GM06990 (cell line): ENCODE results near the gene ANXA2.

ENCODE experiments used
- DNase-seq: peaks from one replicate; pipeline ENCODE4 v3.0.0-alpha.2; 2011; ENCODE audit not compliant: insufficient read length; ENCODE audit errors: extremely low read depth
- H3K27me3 ChIP-seq: replicated peaks from 2 replicates; pipeline ENCODE4 v1.6.0; 2011; ENCODE audit warnings: low read length; ENCODE audit not compliant: control insufficient read depth, insufficient read depth
- H3K36me3 ChIP-seq: 2 replicates; pipeline ENCODE4 v1.5.1; 2011; ENCODE audit warnings: low read length; ENCODE audit not compliant: control insufficient read depth, insufficient read depth
- H3K4me3 ChIP-seq: replicated peaks from 2 replicates; pipeline ENCODE4 v1.5.1; 2011; ENCODE audit warnings: low read depth, mild to moderate bottlenecking, control low read depth, low read length
- TF ChIP-seq, protein P1 (sequence below): IDR thresholded peaks from 2 replicates; pipeline ENCODE4 v1.5.1; 2011; ENCODE audit warnings: low read length, control low read depth, mild to moderate bottlenecking, inconsistent platforms; ENCODE audit not compliant: insufficient read depth, poor library complexity, severe bottlenecking

The ANXA2 gene

DNA sequence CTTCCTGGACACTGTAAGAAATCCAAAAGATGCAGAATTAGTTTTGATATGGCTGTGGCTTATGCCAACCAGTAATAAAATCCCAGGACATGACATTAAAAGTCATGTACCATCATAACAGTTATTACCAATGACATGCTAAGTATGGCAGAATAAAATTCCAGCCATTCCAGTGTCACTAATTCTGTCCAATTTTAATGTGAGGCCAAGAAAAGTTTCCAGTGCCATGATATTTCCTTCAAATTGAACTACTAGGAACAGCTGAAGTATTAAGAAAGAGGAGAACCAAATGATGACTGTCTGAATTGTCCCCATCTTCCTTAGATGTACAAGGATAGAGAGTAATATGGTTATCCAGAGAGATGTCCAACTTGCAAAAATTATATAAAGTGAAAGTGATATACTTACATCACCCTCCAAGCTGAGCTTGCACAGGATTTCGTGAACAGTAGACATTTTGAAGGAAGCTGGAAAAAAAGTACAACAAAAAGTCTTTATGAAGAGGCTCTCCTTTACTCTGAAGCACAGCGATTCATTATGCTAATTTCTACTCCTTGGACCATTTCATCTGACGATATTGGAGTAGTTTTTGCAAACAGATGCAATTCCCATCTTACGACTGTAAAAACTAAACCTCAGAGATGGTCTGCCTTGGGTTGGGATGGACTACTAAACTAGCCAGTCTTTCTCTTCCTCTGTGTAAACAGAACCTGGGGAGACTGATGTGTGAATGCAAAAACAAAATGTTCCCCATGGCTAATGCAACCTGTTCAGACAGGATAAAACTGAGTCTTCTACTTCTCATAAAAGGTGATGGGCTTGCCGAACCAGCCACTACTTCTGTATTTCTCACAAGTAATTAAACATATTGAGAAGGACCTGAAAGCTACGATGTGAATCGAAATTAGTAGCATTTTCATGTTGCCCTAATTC is 11.9 kb downstream of the ANXA2 start:
- H3K27me3 ChIP-seq: no peaks in the 10 kb centered on the region
- peaks cover 10% of the 10 kb centered on the region for H3K36me3 ChIP-seq
- no peak for DNase-seq
- TF ChIP-seq, protein P1, sequence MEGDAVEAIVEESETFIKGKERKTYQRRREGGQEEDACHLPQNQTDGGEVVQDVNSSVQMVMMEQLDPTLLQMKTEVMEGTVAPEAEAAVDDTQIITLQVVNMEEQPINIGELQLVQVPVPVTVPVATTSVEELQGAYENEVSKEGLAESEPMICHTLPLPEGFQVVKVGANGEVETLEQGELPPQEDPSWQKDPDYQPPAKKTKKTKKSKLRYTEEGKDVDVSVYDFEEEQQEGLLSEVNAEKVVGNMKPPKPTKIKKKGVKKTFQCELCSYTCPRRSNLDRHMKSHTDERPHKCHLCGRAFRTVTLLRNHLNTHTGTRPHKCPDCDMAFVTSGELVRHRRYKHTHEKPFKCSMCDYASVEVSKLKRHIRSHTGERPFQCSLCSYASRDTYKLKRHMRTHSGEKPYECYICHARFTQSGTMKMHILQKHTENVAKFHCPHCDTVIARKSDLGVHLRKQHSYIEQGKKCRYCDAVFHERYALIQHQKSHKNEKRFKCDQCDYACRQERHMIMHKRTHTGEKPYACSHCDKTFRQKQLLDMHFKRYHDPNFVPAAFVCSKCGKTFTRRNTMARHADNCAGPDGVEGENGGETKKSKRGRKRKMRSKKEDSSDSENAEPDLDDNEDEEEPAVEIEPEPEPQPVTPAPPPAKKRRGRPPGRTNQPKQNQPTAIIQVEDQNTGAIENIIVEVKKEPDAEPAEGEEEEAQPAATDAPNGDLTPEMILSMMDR: no peak
- no peak overlapping the region for H3K4me3 ChIP-seq

DNA sequence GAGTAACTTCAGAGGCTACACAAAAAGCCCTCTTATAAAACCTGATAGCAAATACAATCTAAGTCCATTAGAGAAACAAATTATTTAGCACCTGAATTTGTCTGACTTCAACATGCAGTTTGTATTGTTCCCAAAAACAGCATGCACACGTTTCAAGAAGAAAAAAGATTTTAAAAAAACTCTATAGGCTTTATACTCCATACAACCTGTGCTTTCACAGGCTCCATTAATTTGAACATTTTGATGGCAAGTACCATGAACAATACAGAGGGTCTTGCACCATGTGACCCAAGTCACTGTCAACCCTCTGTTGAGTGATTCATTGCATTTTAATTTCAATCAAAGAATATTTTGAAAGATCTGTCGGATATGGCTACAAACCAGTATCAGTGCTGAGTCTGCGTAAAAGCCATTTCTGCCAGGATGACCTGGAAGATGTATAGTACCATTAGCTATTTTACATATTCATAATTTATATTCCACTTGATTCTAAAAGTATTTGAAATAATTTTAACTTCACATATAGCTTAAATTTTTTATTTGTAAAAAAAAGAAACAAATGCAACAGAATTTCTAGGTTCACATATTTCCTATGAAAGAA is 13.2 kb downstream of the ANXA2 start:
- peaks cover 13% of the 10 kb centered on the region for H3K36me3 ChIP-seq
- no peak for DNase-seq
- no peaks in the 10 kb centered on the region for H3K27me3 ChIP-seq
- no peak overlapping the region for H3K4me3 ChIP-seq
- TF ChIP-seq, protein P1: no peak

DNA sequence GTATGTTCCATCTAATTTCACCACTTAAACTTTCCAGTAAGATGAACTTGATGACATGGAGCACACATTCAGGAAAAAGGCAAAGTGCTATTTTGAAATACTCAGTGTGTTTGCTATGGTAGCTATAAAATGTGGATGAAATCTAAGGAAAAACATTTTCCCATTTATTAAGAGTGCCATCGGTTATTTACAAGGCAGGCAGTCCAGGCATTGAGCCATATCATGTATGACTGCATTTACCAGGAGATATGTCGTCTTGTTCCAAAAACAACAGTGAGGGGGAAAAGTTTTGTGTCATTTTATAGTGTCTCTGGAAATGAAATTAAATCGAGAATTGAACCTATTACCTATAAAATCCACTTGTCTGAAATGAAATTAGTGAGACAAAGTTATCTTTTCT is 13.7 kb downstream of the ANXA2 start:
- H3K36me3 ChIP-seq: peaks cover 15% of the 10 kb centered on the region

DNA sequence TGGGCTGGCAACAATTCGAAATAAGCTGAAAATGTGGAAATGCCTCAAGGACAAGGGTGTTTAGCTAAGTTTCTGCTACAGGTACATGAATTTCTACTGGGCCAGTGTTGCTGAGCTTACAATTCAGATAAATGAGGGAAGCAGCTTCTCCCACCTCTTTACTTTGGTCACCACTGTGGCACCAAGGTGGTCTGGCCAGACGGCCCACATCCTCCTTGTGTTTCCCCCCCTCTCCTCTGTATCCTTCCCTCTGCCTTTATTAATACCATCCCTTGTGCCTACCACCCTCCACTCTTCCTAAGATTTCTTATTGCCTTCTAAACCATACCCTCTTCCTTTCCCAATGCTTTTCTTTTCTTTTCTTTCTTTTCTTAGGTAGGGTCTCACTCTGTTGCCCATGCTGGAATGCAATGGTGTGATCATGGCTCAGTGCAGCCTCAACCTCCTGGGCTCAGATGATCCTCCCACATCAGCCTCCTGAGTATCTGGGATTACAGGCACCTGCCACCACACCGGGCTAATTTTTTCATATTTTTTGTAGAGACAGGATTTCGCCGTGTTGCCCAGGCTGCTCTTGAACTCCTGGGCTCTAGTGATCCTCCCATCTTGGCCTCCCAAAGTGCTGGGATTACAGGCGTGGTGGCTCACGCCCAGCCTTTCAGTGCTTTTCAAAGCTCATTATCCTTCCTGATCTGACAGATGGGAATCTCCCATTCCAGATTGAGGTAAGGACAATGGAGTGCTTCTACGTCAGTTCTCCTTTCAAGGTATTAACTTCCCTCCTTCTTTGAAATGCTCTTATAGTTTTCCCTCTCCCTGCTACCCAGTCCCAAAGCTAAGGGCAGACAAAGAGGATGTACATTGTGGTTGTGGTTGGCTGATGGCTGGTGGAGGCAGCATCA is 14.8 kb downstream of the ANXA2 start:
- Histone ChIP-seq H3K27me3 (no peaks in the 10 kb centered on the region), H3K4me3 (no peak overlapping the region), H3K36me3 (peaks cover 15% of the 10 kb centered on the region)
- TF ChIP-seq, protein P1: no peak
- no peak for DNase-seq

More for the DNA sequence above, 13.7 kb downstream of the ANXA2 start:
- TF ChIP-seq, protein P1: no peak
- DNase-seq: no peak
- H3K27me3 ChIP-seq: no peaks in the 10 kb centered on the region
- H3K4me3 ChIP-seq: no peak overlapping the region

DNA sequence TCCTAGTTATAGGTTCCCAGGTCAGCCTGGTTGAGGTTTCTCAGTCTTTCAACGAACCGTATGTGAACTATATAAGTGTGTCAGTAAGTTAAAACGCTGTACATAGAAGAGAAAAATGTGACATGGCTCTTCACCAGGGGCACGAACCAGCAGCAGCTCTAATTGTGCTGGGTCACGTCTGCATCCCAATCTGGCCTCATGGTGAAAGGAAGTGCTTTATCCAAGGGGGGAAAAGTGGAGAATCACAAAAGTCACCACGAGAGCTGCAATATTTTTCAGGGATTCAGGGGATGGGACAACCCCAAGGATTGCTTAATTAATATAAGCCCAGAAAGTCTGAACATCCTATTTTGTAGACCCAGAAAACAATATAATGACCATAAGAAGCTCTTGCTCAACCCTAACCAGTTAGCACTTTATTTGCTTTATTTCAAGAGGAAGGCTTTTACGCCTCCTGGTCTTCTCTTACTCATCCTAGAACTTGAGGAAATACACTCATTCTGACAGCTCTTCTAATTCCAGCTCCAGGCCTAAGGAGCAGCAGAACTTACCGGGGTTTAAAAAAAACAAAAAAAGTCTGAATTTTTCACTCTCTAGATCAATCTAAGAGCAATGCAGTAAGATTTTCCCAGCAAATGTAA is 16.5 kb downstream of the ANXA2 start:
- no peak overlapping the region for H3K4me3 ChIP-seq
- H3K27me3 ChIP-seq: no peaks in the 10 kb centered on the region
- H3K36me3 ChIP-seq: peaks cover 19% of the 10 kb centered on the region
- DNase-seq: no peak
- TF ChIP-seq, protein P1: no peak
